Measurements from ENCODE around the gene DHH.
"Not testable (repeated sequence)": the region's sequence is repeated elsewhere in the genome, so short reads cannot be mapped to it uniquely, and the experiment has no call there.

DHH gene

DNA sequence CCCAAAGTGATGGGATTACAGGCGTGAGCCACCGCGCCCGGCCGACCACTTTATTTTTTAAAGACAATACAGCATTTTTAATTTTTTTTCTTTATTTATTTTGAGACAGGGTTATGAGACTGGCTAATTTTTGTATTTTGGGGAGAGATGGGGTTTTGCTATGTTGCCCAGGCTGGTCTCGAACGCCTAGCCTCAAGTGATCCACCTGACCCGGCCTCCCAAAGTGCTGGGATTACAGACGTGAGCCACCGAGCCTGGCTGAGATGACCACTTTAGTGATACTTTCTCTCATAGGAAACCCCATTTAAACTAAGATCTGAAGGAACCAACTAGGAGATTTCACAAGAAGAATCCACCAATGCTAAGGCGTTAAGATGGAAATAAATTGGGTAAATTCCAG is 23.6 kb downstream of the DHH start:
- DNase-seq (ENCODE audit: low spot score) = no peak

DNA sequence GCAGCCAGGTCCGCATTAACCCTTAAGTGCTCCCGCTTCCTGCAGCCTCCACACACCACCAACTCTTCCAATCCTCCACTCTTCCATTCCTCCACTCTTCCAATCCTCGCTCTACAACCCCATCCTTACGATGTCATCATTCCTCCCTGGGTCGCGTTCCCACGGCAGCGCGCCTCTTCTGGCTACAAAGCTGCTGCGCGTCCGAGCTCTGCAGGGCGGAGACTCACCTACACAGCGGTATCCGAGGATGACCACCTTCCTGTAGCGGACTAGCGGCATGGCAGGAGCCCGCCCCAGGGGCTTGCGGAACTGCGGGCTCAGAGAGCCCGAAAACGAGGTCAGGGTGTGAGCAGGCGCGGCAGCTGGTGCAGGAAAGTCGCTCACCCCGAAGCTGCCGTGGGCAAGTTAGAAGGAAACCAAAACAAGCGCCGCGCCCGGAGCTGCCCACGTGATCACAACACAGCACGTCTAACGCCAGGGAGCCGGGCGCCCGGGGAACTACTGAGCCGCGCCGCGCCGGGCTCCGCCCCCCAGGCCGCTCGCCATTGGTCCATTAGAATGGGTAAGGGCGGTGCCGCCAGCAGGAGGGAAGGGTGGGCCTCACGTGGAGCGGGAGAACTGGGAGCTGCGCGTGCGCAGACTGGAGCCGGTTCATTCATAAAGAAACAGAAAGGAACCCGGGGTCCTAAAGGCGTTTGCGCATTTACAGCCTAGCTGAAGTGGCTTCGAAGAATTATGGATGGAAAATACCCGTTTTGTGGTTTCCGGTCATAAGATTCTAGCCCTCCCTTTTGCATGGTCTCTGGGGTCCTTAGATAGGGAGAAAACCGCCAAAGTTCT is 24.9 kb downstream of the DHH start, which contains the start of gene RHEBL1:
Gene RHEBL1 (minus strand): TSS at position 473 of the 840 bp plus-strand sequence. CDS start 194 bp downstream, at position 279.
- DNase-seq (ENCODE audit: low spot score) = peak; percentile 98

DNA sequence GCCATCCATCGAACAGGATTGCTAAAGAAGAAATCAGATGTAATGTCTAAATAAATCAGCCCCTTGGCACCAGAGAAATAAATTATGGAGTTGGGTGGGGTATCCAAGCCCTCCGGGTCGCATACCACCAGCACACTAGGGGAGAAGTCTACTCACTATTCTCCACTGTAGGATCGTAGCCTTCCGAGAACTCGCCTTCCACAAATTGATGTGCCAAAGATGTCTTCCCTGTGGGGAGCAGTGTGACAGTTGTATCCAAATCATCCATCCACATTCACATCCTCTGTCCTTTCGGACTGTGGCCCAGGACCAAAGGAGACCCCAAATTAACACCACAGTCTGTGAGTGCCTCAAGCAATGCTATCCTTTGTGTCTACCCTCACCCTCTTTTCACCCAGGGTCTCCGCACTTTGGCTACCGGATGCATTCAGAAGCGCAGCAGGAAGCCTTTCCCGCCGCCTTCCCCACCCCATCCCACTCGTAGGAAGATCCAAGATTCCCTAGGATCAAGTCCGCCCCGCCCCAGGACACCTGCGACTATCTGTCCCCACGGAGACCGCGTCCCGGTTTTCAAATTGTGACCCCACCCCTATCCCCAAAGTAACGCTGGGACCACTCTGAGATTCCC is 25.6 kb downstream of the DHH start:
- no peak for DNase-seq (ENCODE audit: low spot score)

DNA sequence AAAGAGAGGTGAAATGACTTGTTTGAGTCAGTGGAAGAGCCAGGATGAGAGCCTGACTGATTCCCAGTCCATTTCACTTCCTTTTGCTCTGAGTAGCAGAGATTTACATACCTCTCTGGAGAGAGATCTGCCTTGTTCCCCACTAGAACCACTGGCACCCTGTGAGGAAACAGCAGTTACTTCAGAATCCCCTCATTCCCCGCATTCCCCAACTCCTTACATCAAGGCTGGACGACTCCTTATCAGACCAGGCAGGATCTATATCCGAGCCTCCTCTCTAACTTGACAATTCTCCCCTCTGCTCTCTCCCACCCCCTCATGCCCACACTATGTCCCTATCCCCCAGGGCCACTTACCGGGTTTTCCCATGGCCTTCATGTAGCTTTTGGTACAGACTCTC is 28.5 kb downstream of the DHH start:
- DNase-seq (ENCODE audit: low spot score) = no peak

DNA sequence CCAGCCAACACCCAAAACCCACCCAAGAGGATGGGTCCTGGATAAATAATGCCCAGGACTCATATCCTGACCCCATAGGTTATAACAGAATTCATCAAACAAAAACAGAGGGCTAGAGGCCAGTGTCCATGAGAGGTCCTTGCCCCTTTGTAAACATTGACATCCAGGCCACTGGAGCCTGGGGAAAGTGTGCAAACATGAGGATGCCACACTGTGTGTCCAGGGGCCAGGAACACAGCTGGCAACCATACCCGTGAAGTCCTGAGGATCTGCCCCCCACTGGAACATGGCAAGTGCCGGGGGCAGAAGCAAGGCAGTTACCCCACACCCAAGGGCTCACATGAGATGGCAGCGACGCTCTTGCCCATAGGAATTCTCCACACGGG is 29.8 kb downstream of the DHH start:
- DNase-seq (ENCODE audit: low spot score) = no peak

DNA sequence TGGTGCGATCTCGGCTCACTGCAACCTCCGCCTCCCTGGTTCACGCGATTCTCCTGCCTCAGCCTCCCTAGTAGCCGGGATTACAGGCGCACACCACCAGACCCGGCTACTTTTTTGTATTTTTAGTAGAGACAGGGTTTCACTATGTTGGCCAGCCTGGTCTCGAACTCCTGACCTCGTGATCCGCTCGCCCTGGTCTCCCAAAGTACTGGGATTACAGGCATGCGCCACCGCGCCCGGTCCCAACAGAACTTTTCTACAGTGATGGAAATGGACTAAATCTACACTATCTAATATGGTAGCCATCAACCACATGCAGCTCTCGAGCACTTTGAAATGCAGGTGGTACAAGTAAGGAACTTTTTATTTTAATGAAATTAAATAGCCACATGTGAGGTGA is 32.7 kb downstream of the DHH start:
- DNase-seq (ENCODE audit: low spot score) = not testable (repeated sequence)

DNA sequence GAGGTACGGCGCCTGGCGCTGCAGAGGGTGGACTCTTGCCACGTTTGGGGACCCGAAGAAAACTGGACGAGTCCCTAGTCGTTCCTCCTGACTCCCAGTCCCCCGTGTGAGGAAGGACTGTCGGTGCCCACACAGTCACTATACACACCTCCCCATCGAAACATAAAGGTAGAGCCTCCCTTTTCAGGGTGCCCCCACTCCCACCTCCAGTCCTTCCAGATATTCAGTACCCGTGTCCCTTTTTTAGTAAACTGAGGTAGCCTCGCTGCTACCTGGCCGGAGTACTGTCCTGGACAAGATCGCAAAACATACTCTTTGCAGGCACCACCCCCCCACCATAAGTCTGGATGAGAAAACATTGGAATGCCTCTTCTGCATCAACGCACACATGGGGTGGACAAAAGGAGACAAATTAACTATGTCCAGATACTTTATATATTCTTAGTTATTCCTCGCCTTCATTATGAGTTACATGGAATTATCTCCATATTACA is 33.4 kb downstream of the DHH start:
- no peak for DNase-seq (ENCODE audit: low spot score)

DNA sequence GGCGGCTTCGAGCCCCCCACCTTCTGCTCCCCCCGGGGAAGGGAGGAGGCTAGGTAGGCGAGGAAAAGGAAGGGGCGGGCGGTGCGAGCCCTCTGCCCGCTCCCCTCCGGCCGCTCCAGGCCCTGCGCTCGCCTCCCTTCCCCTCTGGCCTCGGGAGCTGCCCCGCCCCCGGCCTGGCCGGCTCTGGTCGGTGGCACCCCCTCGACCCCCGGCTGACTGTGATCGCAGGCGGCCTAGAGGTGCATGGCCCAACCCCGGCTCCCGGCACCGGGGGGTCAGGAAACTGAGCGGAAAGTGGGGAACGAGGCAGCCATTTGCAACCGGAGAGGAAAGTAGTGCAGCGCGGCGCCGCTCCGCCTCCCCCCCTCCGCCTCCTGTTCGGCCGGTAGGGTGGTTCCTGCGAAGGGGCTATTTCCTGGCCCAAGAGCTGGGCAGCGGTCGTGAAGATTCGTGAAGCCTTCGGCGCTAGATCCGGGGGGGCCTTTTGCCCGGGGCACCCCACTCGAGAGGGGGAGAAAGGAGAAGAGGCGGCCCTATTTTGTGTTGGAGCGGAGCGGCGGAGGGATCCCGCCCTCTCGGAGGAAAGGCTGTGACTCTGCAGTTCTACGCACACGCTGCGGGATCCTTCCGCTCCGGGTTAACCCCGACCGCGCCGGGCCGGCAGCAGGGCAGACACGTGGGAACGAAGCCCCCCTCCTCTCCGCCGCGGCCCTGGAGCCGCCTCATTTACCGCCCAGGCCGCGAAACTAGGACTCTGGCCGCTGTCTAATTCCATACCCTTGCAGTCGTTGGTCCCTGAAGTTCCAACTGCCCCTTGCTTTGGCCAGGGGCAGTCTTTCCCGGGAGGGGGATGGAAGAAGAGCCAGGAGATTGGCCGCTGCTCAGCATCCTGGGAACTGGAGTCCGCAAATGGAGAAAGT is 34.1 kb downstream of the DHH start, which contains the start of gene KMT2D:
Gene KMT2D (minus strand): TSS at position 558 of the 920 bp plus-strand sequence. CDS start 5,470 bp downstream, outside the sequence.
- DNase-seq (ENCODE audit: low spot score) = peak; percentile 93

DNA sequence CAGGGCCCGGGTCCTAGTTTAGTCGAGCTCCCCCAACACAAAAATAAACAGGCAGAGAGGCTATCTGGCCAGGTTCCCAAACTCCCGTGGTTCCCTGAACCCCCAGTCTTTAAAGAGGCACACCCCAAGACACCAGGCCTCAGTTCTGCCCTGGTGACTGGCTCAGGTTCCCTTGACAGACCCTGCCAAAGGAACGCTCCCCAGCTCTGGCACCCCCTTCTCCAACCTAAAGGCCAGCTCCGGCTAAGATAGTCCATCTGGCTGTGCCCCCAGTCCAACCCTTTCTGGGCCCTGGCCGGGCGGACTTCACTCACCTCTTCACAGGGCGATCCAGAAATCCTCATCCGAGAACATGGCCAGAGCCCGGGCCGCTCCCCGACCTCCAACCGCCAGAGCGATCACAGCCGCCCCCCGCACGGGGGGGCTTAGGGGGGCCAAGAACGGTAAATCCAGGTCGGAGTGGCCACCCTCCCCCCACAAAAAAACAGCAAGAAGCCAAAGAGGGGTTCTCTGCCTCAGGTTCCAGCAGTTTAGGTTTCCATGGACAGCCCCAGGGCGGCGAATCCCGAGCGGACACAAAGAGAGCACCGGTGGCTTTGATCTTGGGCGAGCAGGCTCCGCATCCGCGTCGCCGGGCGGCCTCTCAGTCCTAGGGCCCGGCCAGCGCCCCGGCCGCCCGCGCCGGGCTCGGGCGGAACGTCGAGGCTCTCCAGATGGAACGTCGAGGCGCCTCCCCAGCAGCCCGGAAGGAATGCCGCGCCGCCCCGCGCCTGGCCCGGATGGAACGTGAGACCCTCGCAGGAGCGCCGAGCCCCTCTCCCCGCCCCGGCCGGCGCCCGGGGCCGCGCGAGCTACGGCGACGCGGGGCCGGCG is 35.1 kb downstream of the DHH start:
- DNase-seq (ENCODE audit: low spot score) = peak; percentile 65

DNA sequence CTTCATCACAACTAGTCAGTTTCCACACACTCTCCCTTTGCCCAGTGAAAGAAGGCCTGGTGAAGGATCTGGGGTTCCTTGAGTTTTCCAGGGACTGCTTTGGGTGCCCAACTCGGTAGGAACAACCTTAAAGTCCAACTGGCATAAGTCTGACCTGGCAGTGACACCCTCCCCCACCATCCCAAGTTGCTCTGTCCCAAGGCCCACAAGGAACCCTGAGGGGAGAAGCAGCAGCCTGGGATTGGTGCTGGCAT is 35.6 kb downstream of the DHH start:
- DNase-seq (ENCODE audit: low spot score) = peak; percentile 18

DNA sequence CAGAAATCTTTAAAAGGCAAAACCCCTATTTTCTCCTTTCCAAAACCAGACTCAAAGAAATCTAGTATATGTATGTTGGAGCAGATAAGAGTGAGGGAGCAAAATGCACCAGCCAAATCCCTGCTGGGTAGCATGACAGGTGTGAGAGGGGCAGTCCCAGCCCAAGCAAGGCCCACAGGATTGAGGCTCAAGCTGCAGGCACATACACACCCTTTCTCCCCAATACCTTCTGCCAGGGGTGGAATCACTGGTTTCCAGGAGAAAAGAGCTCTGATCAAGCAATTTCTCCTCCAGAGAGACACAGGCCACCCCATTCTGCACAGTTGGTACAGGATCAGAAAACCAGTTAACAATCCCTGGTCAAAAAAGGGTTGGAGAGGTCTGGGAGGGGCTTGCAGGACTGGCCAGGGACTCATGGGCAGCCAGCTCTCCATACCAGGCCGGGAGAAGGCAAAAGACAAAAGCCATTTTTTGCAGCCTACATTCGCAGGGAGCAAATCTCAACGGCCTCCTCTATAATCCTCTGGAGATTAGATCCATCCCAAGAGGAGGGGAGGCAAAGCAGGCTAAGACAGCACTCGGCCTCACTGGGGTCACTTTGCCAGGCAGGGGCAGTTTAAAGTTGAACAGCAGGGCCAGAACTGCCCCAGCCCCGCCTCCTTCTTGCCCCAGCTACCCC is 36.1 kb downstream of the DHH start:
- DNase-seq (ENCODE audit: low spot score) = peak; percentile 28

DNA sequence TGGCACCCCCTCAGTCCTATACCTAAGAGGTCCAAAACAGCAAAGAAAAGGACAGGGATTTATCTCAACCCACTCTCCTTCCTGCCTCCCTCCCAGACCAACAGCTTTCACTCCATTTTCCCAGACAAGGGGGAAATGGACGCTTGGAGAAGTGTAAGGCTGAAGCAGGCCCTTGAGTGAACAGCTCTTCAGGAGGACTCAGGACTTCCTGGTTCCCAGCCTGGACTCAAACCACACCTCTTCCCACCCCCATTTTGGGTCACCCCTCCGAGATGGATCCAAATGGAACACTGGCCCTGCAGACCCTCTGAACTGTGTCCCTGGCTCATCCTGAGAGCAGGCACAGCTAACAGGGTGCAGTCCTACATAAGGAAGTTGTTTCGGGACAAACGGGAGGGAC is 36.7 kb downstream of the DHH start:
- DNase-seq (ENCODE audit: low spot score) = no peak

DNA sequence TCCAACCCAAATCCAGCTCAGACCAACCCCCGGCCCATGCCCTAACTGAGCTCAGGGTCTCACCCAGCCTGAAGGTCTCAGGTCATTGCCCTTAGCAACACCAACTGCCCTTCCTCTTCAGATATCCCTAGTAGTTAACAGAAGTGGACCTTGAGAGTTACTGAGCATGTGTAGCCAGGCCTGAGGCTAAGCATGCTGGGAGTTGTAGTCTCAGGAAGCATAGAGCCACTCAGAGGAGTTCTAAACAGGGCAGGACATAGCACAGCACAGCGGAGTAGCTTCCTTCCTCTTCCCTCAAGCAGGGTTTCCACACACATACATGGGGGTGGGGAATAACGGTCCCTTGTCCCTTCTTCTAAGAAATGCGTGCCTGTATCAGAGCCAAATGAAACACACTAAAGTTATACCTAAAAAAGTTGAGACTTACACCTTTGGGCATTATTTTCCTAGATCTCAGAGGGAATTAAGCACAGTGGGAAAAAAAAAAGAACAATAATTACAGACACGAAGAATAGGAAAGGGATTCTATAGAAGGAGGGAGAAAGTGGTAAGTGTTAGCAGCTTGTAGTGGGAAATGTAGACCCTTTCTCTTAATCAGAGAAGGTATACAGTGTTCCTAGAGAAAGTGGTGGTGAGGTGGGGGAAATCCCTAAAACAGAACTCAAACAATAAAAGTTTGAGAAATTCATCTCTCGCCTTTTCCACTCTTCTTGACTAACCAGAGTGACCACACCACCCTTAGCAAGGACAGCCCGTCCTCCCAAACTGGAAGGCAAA is 38.4 kb downstream of the DHH start:
- peak; percentile 64 for DNase-seq (ENCODE audit: low spot score)

DNA sequence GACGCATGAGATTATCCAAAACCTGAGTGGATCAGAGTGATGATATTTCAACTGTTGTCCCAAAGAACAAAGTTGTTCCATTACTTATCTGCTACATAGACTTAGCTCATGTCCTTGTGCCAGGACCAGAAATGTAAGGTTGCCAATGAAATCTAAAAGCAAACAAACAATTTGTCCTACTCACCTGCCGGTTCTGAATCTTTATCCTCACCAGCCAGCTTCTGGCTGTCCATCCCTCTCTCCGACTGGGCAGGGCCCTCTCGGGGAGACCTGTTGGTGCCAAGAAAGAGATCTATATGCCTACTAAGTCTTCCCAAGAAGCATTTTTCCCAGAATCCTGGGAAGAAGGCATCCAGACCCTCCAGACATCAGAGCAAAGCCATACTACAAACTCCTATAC is 39.5 kb downstream of the DHH start:
- no peak for DNase-seq (ENCODE audit: low spot score)

DNA sequence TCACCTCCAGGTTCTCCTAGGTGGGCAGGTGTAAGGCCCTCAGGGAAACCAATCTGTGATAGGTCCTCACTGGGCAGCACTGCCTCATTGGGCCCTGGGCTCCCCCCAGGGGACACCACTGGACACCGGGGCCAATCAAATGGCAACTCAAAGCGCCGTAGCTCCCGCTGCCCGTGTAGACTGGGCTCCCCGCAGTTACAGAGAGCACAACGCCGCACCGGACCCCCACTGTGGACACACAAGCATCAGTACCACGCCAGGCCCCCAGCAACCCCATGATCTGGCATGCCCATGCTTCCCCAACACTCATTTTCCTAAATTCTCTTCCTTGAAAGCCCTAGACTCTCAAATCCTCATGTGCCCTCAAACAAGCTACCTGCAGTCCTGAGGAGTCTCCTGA is 40.1 kb downstream of the DHH start:
- DNase-seq (ENCODE audit: low spot score) = no peak

DNA sequence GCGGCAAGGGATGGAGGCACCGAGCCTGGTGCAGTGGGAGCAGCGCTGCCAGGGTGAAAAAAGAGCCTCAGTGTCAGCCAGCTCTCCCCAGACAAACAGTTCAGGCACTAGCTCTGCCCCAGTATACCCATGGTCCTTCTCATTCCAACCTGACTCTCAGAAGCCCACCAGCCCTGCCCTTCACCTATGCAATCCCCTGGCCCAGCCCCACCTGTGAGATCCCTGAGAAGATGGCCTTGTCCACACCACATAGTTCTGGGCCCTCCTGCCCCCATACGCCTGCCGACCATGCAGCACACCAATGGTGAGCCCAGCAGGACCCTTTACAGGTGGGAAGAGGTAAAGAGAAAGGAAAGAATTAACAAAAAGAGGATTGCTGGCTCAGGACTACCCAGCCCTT is 40.5 kb downstream of the DHH start:
- no peak for DNase-seq (ENCODE audit: low spot score)

DNA sequence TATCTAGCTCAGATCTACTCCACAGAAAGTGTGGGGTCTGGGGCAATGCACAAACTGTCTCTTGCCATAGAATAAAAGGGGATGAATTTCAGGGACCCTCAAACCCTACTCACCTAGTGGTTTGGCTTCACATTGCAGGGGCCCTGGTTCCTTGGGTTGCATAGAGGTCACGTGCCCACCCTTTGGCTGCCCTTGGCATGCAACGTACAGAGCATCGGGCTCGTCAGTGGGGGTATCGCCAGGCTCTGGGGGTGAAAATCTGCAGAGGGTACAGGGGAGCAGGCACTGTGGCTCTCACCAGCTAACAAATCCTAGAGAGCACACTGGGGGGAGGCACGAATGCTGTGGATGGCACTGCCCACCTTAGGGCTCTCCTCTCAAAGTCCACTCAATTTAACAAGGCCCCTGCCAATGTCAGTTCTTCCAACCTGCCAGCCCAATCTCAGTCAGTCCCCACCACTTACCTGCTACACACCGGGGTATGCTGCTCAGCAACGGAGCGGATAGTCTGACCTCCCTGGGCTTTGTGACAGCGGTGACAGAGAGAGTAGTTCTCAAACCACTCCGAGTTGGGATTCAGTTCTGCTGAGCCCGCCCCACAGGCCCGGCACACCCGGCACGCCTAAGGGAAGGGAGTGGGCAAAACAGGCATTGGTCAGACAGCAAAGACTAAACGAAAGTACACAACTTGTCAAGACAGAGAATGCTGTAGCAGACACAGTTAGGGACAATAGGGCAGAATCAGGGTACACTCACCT is 42.0 kb downstream of the DHH start:
- no peak for DNase-seq (ENCODE audit: low spot score)

DNA sequence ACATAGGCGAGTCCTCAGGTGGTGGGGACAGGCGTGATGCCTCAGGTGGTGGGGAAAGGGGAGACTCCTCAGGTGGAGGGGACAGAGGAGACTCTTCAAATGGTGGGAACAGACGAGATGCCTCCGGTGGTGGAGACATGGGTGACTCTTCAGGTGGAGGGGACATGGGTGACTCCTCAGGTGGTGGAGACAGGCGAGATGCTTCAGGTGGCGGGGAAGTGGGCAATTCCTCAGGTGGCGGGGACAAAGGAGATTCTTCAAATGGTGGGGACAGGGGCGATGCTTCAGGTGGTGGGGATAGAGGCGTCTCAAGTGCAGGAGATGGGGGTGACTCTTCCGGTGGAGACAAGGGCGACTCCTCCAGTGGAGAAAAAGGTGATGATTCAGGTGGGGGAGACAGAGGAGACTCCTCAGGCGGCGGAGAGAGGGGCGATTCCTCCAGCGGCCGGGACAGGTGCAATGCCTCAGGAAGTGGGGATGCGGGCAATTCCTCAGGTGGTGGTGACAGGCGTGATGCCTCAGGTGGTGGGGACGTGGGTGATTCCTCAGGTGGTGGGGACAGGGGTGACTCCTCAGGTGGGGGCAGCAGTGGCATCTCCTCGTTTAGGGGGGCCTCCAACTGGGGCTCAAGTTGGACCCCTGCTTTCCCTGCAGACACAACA is 42.7 kb downstream of the DHH start:
- DNase-seq (ENCODE audit: low spot score) = no peak

DNA sequence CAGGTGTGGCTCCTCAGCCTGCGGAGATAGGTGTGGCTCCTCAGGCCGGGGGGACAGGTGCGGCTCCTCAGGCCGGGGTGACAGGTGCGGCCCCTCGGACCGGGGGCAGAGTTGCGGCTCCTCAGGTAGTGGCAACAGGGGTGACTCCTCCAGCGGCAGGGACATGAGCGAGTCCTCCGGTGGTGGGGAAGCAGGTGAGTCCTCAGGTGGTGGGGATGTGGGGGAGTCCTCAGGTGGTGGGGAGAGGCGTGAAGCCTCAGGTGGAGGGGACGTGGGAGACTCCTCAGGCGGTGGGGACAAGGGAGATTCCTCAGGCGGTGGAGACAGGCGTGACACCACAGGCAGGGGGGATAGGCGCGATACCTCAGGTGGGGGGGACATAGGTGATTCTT is 43.2 kb downstream of the DHH start:
- DNase-seq (ENCODE audit: low spot score) = no peak
